HepG2 (cell line): Measurements from ENCODE around the gene RAET1L.

Experiments used
- CREB1 ChIP-seq, 2 experiments: fragments of 450-650 bp in 1 of 2; IDR thresholded peaks; 2 replicates each; pipeline ENCODE4 v1.6.1; 2016 to 2017; ENCODE audit warnings: control low read depth in 1 of 2, mild to moderate bottlenecking in 1 of 2, missing compliant biosample characterization in 1 of 2, missing genetic modification characterization in 1 of 2
- MAZ ChIP-seq, 2 experiments: sonication (generic) in 1 of 2; formaldehyde crosslinking in 1 of 2; IDR thresholded peaks; 2 replicates each; pipeline versions ENCODE4 v1.5.0 to v1.6.1; 2012 to 2020; ENCODE audit warnings: low read depth in 2 of 2, mild to moderate bottlenecking in 2 of 2, borderline replicate concordance in 1 of 2, improper control_type of control experiment in 1 of 2, low read length in 1 of 2, missing genetic modification reagents in 1 of 2, moderate library complexity in 1 of 2
- NR1H2 ChIP-seq: sonication (generic); formaldehyde crosslinking; IDR thresholded peaks from 2 replicates; pipeline ENCODE4 v1.8.1; 2022; ENCODE audit warnings: low read depth, missing genetic modification reagents, borderline replicate concordance
- TF ChIP-seq, protein P1 (sequence below): sonication (generic); formaldehyde crosslinking; IDR thresholded peaks from 2 replicates; pipeline ENCODE4 v1.5.0; 2020; ENCODE audit warnings: mild to moderate bottlenecking, missing genetic modification reagents, moderate library complexity
- TF ChIP-seq, protein P2 (sequence below): sonication (generic); formaldehyde crosslinking; IDR thresholded peaks from 2 replicates; pipeline ENCODE4 v1.5.1; 2020; ENCODE audit warnings: mild to moderate bottlenecking, missing genetic modification reagents, moderate library complexity

DNA sequence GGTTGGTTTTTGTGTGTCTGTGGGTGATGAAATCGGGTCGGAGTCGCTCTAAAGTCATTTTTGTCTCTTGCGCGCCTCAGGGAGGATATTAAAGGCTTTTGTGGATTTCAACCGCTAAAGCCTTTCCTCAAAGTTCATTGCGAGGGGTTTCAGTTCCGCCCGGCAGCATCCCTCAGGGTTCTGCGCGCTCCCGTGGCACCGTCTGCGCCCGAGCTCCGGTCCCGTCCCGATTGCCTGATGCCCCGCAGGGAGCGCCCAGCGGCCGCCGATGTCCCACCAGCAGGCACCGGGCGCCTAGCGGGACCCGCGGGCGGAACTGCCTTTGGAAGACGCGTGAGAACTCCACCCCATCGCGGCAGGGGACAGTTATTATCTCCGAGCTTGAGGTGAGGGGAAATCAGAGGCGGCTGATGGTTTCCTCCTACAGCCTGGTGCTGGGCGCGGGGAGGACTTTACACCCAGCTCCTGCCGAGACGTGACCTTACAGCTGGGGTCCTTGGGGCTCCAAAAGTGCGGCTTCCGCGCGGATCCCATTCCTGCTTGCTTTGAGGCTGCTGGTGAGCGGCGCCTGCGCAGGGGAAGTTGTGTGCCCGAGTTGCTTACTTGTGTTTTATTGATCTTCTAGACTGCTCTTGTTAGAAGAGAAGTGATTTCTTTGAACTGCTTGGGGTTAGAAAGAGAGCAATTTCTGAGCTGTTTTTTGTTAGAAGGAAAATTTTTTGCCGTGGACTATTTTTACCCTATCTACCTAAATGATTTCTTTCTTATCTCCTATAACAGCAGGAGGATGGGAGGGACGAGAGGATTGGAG lies 34.5 kb downstream of the RAET1L start:
- TF ChIP-seq MAZ (IDR thresholded peaks at IDR 0.05; ENCODE audit: borderline replicate concordance, low read depth, low read length) (no peak), MAZ (CRISPR knock-in tag; IDR thresholded peaks at IDR 0.05; ENCODE audit: low read depth) (no peak), NR1H2 (CRISPR knock-in tag) (no peak), CREB1 (IDR thresholded peaks at IDR 0.05) (no peak), CREB1 (CRISPR knock-in tag; IDR thresholded peaks at IDR 0.05) (no peak)
- TF ChIP-seq, protein P1, sequence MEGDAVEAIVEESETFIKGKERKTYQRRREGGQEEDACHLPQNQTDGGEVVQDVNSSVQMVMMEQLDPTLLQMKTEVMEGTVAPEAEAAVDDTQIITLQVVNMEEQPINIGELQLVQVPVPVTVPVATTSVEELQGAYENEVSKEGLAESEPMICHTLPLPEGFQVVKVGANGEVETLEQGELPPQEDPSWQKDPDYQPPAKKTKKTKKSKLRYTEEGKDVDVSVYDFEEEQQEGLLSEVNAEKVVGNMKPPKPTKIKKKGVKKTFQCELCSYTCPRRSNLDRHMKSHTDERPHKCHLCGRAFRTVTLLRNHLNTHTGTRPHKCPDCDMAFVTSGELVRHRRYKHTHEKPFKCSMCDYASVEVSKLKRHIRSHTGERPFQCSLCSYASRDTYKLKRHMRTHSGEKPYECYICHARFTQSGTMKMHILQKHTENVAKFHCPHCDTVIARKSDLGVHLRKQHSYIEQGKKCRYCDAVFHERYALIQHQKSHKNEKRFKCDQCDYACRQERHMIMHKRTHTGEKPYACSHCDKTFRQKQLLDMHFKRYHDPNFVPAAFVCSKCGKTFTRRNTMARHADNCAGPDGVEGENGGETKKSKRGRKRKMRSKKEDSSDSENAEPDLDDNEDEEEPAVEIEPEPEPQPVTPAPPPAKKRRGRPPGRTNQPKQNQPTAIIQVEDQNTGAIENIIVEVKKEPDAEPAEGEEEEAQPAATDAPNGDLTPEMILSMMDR (CRISPR knock-in tag) = no peak
- TF ChIP-seq, protein P2, sequence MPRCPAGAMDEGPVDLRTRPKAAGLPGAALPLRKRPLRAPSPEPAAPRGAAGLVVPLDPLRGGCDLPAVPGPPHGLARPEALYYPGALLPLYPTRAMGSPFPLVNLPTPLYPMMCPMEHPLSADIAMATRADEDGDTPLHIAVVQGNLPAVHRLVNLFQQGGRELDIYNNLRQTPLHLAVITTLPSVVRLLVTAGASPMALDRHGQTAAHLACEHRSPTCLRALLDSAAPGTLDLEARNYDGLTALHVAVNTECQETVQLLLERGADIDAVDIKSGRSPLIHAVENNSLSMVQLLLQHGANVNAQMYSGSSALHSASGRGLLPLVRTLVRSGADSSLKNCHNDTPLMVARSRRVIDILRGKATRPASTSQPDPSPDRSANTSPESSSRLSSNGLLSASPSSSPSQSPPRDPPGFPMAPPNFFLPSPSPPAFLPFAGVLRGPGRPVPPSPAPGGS (CRISPR knock-in tag) = no peak
